NCI-H748 (cell line): ENCODE results near the gene EYA2.
A peak's percentile ranks its signal among the peaks of the same experiment; 100 is the strongest.
"Not testable (repeated sequence)": the region's sequence is repeated elsewhere in the genome, so short reads cannot be mapped to it uniquely, and the experiment has no call there.

Source experiments
- DNase-seq: peaks from one replicate; lab custom pipeline; 2025; ENCODE audit not compliant: unreplicated experiment; lab: John Stamatoyannopoulos, UW

Gene EYA2

GRCh38 chr20:46894579-46894958 is at the start of gene EYA2:
TSS of gene EYA2 (plus strand) at chr20:46894843. CDS start at chr20:46990011, 95,168 bp downstream.
- peak; percentile 50 for DNase-seq

GRCh38 chr20:46844965-46845364 is 49.7 kb upstream of the EYA2 start:
- no peak for DNase-seq

GRCh38 chr20:46849269-46849668 is 45.4 kb upstream of the EYA2 start:
- DNase-seq = no peak

- no peak for DNase-seq
These were observed 44.9 kb upstream of the EYA2 start for GRCh38 chr20:46849751-46850150.

GRCh38 chr20:46850416-46850815 is 44.2 kb upstream of the EYA2 start:
- DNase-seq = no peak

- no peak for DNase-seq
These were observed 43.7 kb upstream of the EYA2 start for GRCh38 chr20:46850896-46851295.

- DNase-seq = no peak
These were observed 42.9 kb upstream of the EYA2 start for GRCh38 chr20:46851746-46852145.

- DNase-seq = no peak
These were observed 42.3 kb upstream of the EYA2 start for GRCh38 chr20:46852313-46852712.

GRCh38 chr20:46853926-46854325 is 40.7 kb upstream of the EYA2 start:
- DNase-seq = no peak

GRCh38 chr20:46857061-46857831 is 37.4 kb upstream of the EYA2 start:
- no peak for DNase-seq

- no peak for DNase-seq
These were observed 28.8 kb upstream of the EYA2 start for GRCh38 chr20:46865824-46866223.

GRCh38 chr20:46870041-46870440 is 24.6 kb upstream of the EYA2 start:
- no peak for DNase-seq

GRCh38 chr20:46872328-46873211 is 22.1 kb upstream of the EYA2 start:
- peak; percentile 20 for DNase-seq

- no peak for DNase-seq
These were observed 19.6 kb upstream of the EYA2 start for GRCh38 chr20:46875059-46875458.

- DNase-seq = no peak
These were observed 15.3 kb upstream of the EYA2 start for GRCh38 chr20:46879386-46879785.

GRCh38 chr20:46879963-46880362 is 14.7 kb upstream of the EYA2 start:
- not testable (repeated sequence) for DNase-seq

- DNase-seq = no peak
These were observed 10.8 kb upstream of the EYA2 start for GRCh38 chr20:46883892-46884291.

GRCh38 chr20:46890682-46891081 is 4.0 kb upstream of the EYA2 start:
- DNase-seq = no peak

- no peak for DNase-seq
These were observed 1.6 kb upstream of the EYA2 start for GRCh38 chr20:46893051-46893450.

- DNase-seq = peak; percentile 42
These were observed 615 bp upstream of the EYA2 start for GRCh38 chr20:46893877-46894578.
